ENCODE data around the gene GAGE12H.

DNA sequence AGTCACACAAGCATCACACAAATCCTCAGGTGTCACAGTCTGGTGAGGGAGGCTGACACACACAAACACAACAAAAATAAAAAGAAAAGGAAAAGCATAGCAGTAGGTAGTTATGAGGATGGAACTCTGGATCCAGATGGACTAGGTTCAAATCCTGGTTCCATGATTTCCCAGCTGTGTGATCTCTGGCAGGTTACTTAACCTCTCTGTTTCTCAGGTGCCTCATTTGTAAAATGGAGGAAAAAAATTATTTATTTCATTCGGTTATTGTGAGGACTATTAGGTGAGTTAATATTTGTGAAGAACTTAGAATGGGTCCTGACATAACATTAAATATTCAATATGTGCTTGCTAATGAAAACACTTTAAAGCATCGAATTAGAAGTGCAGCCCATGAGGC lies 38.8 kb downstream of the GAGE12H start:
- TF ChIP-seq, protein P1, sequence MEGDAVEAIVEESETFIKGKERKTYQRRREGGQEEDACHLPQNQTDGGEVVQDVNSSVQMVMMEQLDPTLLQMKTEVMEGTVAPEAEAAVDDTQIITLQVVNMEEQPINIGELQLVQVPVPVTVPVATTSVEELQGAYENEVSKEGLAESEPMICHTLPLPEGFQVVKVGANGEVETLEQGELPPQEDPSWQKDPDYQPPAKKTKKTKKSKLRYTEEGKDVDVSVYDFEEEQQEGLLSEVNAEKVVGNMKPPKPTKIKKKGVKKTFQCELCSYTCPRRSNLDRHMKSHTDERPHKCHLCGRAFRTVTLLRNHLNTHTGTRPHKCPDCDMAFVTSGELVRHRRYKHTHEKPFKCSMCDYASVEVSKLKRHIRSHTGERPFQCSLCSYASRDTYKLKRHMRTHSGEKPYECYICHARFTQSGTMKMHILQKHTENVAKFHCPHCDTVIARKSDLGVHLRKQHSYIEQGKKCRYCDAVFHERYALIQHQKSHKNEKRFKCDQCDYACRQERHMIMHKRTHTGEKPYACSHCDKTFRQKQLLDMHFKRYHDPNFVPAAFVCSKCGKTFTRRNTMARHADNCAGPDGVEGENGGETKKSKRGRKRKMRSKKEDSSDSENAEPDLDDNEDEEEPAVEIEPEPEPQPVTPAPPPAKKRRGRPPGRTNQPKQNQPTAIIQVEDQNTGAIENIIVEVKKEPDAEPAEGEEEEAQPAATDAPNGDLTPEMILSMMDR (IDR thresholded peaks at IDR 0.05), result no peak
- TF ChIP-seq POLR2A (IDR thresholded peaks at IDR 0.05; ENCODE audit: low read depth) (no peak), EP300 (IDR thresholded peaks at IDR 0.05) (no peak)

Measured in esophagus muscularis mucosa (tissue), 4 donors.